BE2C (cell line): ENCODE measurements around the gene HFE.
A peak's percentile ranks its signal among the peaks of the same experiment; 100 is the strongest.
"Not testable (repeated sequence)": the region's sequence is repeated elsewhere in the genome, so short reads cannot be mapped to it uniquely, and the experiment has no call there.

Experiments used
- DNase-seq: peaks from one replicate; pipeline ENCODE4 v3.0.0-alpha.2; 2020
- H3K27me3 ChIP-seq: fragments of 250-450 bp; sonication (Bioruptor Pico); 2 replicates; pipeline ENCODE4 v1.5.1; 2020; ENCODE audit warnings: mild to moderate bottlenecking
- H3K36me3 ChIP-seq: fragments of 250-450 bp; sonication (Bioruptor Pico); 2 replicates; pipeline ENCODE4 v1.5.1; 2020; ENCODE audit warnings: mild to moderate bottlenecking
- H3K4me1 ChIP-seq: fragments of 250-450 bp; sonication (Bioruptor Pico); 2 replicates; pipeline ENCODE4 v1.5.1; 2020
- H3K4me3 ChIP-seq: 2 replicates; pipeline ENCODE4 v1.5.1; 2011; ENCODE audit warnings: low read depth, low read length
- H3K9me3 ChIP-seq: fragments of 250-450 bp; sonication (Bioruptor Pico); 2 replicates; pipeline ENCODE4 v1.5.1; 2020
- CTCF ChIP-seq: IDR thresholded peaks from 2 replicates; pipeline ENCODE4 v1.5.1; 2012; ENCODE audit warnings: mild to moderate bottlenecking, low read depth, low read length

HFE gene

GRCh38 chr6:26064619-26065257, 22.5 kb upstream of the HFE start:
- peak; percentile 30 for DNase-seq
- peak; percentile 77 for TF ChIP-seq CTCF
- Histone ChIP-seq H3K27me3 (no peaks in the 10 kb centered on the region), H3K4me1 (no peaks in the 10 kb centered on the region; the same call in 1 of the 2 replicates), H3K9me3 (no peaks in the 10 kb centered on the region), H3K4me3 (no peak overlapping the region), H3K36me3 (no peaks in the 10 kb centered on the region)

GRCh38 chr6:26065952-26066380, 21.3 kb upstream of the HFE start:
- Histone ChIP-seq H3K9me3 (no peaks in the 10 kb centered on the region), H3K27me3 (no peaks in the 10 kb centered on the region), H3K4me3 (no peak overlapping the region), H3K36me3 (no peaks in the 10 kb centered on the region), H3K4me1 (no peaks in the 10 kb centered on the region; the same call in 1 of the 2 replicates)
- DNase-seq, result peak; percentile 67
- TF ChIP-seq CTCF, result peak; percentile 93

GRCh38 chr6:26067367-26067766, 19.9 kb upstream of the HFE start:
- TF ChIP-seq CTCF, result no peak
- DNase-seq, result no peak
- no peaks in the 10 kb centered on the region; the same call in 1 of the 2 replicates for H3K4me1 ChIP-seq
- no peak overlapping the region for H3K4me3 ChIP-seq
- no peaks in the 10 kb centered on the region for H3K27me3 ChIP-seq
- H3K36me3 ChIP-seq, result no peaks in the 10 kb centered on the region
- no peaks in the 10 kb centered on the region for H3K9me3 ChIP-seq

DNA sequence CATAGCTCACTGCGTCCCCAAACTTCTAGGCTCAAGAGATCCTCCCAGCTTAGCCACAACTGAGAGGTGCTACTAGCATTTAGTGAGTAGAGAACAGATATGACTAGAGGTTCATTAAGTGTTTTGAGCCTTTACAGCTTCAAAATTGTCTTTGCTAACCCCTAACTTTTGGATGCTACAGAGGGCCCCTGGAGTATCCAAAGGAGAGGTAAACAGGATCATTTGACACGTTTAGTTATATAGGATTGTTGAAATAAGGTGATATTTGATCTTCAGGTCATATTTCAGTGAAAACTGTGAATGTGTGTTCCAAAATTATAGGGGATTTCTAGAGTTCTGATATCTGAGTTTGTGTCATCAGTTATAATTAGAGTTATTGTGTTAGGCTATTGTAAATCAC, 19.2 kb upstream of the HFE start:
- no peaks in the 10 kb centered on the region for H3K9me3 ChIP-seq
- DNase-seq, result no peak
- no peak for TF ChIP-seq CTCF

GRCh38 chr6:26071135-26071534, 16.1 kb upstream of the HFE start:
- Histone ChIP-seq H3K9me3 (no peaks in the 10 kb centered on the region), H3K4me3 (no peak overlapping the region), H3K36me3 (no peaks in the 10 kb centered on the region), H3K4me1 (no peaks in the 10 kb centered on the region; the same call in 1 of the 2 replicates), H3K27me3 (no peaks in the 10 kb centered on the region)
- DNase-seq, result no peak
- no peak for TF ChIP-seq CTCF

More for the DNA sequence above, 19.2 kb upstream of the HFE start:
- Histone ChIP-seq H3K27me3 (no peaks in the 10 kb centered on the region), H3K36me3 (no peaks in the 10 kb centered on the region), H3K4me1 (no peaks in the 10 kb centered on the region; the same call in 1 of the 2 replicates), H3K4me3 (no peak overlapping the region)

- no peaks in the 10 kb centered on the region for H3K36me3 ChIP-seq
- DNase-seq, result no peak
- no peaks in the 10 kb centered on the region for H3K9me3 ChIP-seq
- no peaks in the 10 kb centered on the region for H3K4me1 ChIP-seq
- no peak for TF ChIP-seq CTCF
- H3K4me3 ChIP-seq, result no peak overlapping the region
- H3K27me3 ChIP-seq, result no peaks in the 10 kb centered on the region
These were observed 12.0 kb upstream of the HFE start for GRCh38 chr6:26075063-26075717.

DNA sequence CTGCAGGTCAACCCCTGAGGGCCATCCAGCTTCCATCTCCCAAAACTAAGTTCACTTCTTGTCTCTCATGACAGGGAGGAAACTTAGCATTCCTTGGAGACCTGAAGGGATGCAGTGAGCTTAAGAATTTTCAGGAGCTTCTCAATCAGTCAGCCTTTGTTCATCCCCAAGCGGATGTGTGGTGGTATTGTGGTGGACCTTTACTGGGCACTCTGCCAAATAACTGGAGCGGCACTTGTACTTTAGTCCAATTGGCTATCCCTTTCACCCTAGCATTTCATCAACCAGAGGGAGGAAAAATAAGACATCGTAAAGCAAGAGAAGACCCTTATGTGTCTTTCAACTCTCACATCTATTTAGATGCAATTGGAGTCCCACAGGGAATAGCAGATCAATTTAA, 9.2 kb upstream of the HFE start:
- DNase-seq, H3K4me1 ChIP-seq, H3K4me3 ChIP-seq, H3K9me3 ChIP-seq, H3K27me3 ChIP-seq, H3K36me3 ChIP-seq: not testable (repeated sequence)

DNA sequence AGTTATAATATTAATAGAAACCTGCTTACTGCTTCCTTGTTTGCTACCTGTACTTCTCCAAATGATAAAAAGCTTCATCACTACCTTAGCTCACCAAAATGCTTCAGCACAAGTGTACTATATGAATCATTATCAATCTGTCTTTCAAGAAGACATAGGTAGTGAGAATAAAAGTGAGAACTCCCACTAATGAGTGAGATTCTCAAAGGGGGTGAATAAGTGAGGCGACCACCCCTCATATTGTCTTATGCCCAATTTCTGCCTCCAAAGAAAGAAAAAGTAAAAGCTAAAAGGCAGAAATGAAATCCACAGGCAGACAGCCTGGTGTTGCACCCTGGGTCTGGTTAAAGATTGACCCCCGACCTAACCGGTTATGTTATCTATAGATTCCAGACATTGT, 6.1 kb upstream of the HFE start:
- not testable (repeated sequence) for DNase-seq, H3K36me3 ChIP-seq, H3K27me3 ChIP-seq, H3K4me1 ChIP-seq, H3K9me3 ChIP-seq, H3K4me3 ChIP-seq
